HuH-7 (cell line): ENCODE data around the gene SSC5D.

Source experiments
- DNase-seq: peaks from one replicate; pipeline ENCODE4 v3.0.0; 2011; ENCODE audit warnings: low spot score

The SSC5D gene

DNA sequence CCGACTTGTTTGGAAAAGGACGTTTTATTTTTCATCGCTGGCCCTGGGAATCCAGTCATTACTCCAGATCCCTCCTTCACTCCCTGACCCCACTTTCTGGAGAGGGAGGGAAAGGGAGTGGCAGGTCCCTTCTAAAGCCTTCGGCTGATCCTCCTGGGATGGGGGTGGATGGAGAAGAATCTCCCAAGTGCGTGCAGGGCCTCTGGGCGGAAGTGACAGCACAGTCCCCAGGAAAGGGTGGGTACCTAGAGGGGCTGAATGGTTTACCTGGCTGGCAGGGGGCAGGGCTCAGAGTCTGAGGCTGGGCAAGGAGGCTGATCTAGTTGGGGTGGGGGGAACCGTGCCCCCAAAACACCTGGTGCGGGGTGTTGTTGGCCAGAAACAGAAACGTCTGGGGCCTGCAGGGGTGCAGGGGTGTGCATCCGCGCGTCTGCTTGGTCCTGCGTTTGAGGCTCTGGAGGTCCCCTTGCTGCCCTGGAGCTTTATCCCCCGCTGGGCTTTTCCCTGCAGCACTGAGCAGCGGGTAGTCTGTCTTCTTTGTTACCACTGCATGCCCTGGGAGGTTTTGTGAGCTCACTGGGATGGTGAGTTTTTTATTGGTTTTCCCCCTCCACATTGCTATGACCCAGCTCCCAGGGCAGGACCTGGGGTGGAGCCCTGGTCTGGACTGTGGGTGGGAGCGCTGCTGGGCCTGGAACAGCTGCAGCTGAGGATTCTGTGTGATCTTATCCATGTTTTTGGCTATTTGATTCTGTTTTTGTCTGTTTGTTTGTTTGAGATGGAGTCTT, 14.8 kb upstream of the SSC5D start:
- DNase-seq, result no peak

GRCh38 chr19:55474269-55475265, 13.7 kb upstream of the SSC5D start:
- DNase-seq, result no peak

- DNase-seq, result peak; percentile 99
Measured at GRCh38 chr19:55476100-55476775, 12.0 kb upstream of the SSC5D start, which contains the start of gene ZNF628. Gene ZNF628 (plus strand): TSS chr19:55476617. CDS start chr19:55479911, 3,294 bp downstream.

DNA sequence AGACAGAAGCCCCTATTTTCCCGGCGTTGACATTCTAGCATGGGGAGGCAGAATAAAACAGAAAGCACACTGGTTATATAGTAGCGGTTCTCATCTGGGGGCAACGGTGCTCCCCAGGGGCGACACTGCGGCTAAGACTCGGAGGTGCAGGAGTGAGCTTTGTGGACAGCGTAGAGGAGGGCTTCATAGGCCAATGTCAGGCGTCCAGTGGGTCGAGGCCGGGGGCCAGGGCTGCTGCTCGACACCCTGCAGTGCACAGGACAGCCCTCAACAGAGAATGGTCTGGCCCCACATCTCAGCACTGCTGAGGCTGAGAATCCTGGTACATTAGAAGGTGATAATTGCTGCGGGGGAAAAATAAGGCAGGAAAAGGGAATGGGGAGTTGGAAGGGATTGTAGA, 10.3 kb upstream of the SSC5D start:
- no peak for DNase-seq

DNA sequence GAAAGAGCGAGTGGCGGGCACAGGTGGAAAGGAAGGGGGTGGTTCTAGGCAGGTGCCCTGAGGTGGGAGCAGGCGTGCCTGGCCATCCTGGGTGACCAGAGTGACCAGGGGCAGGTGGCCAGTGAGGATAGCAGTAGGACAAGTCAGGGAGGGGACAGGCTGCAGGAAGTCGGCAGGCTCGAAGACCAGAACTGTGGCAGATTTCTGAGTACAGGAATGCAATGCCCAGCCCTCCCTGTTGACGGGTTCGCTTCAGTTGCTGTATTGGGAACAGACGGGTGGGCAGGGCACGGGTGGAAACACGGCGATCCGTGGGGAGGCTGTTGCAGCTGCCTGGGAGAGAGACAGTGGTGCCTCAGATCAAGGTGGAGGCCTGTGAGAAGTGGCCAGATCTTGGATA, 9.9 kb upstream of the SSC5D start:
- no peak for DNase-seq

GRCh38 chr19:55479045-55479444, 9.2 kb upstream of the SSC5D start:
- no peak for DNase-seq

DNA sequence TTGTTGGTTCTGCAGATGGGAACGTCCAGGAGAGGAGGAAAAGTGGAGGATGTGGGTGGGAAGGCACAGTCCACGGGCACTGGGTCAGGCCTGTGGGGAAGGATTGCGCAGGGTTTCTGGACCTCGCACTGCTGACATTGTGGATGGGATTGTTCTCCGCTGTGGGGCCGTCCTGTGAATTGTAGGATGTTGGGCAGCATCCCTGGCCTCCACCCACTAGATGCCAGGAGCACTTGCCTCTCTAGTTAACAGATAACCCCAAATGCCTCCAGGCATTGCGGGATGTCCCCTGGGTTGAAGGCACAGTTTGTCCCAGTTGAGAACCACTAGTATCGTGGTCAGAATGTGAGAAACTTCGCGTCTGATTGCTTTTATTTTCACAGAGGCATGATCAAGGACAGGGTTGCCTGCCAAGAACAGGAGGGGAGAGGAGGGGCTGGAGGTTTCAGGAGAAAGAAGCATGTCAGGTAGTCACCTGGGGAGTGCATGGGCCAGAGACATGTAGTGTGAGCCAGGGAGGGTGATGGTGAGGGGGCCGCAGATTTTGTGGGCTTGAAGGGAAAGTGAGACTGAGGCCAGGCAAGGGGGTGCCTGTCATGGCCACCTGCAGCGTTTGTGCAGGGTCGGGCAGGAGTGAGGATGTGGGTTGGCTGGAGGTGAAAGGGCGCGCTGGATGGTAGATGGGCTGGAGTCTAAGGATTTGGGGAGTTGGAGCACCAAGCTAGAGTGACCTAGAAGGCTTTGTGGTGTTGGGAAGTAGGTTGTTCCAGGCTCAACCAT, 8.6 kb upstream of the SSC5D start:
- no peak for DNase-seq

GRCh38 chr19:55481148-55481793, 7.0 kb upstream of the SSC5D start:
- no peak for DNase-seq

DNA sequence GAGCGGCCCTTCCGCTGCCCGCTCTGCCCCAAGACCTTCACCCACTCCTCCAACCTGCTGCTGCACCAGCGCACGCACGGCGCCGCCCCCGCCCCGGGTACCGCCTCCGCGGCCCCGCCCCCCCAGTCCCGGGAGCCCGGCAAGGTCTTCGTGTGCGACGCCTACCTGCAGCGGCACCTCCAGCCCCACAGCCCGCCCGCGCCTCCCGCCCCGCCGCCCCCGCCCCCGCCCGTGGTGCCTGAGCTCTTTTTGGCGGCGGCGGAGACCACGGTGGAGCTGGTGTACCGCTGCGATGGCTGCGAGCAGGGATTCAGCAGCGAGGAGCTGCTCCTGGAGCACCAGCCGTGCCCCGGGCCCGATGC, 6.5 kb upstream of the SSC5D start:
- no peak for DNase-seq

GRCh38 chr19:55482156-55482961, 5.9 kb upstream of the SSC5D start:
- DNase-seq, result no peak

DNA sequence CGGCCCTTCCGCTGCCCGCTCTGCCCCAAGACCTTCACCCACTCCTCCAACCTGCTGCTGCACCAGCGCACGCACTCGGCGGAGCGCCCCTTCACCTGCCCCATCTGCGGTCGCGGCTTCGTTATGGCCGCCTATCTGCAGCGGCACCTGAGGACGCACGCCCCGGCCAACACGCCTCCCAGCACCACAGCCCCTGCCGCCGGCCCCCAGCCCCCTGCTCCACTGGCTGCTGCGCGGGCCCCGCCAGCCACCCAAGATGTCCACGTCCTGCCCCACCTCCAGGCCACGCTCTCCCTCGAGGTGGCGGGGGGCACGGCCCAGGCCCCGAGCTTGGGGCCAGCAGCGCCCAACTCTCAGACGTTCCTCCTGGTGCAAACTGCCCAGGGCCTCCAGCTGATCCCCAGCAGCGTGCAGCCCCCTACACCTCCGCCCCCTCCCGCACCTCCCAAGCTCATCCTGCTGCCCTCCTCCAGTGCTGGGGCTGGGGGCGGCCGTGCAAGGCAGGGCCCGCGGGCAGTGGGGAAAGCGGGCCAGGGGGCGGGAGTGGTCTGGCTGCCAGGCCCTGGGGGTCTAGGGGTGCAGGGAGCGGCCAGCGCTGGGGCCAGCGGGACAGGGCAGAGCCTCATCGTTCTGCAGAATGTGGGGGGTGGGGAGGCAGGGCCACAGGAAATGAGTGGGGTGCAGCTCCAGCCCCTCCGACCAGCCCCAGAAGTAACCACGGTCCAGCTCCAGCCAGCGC, 5.1 kb upstream of the SSC5D start:
- DNase-seq, result no peak

DNA sequence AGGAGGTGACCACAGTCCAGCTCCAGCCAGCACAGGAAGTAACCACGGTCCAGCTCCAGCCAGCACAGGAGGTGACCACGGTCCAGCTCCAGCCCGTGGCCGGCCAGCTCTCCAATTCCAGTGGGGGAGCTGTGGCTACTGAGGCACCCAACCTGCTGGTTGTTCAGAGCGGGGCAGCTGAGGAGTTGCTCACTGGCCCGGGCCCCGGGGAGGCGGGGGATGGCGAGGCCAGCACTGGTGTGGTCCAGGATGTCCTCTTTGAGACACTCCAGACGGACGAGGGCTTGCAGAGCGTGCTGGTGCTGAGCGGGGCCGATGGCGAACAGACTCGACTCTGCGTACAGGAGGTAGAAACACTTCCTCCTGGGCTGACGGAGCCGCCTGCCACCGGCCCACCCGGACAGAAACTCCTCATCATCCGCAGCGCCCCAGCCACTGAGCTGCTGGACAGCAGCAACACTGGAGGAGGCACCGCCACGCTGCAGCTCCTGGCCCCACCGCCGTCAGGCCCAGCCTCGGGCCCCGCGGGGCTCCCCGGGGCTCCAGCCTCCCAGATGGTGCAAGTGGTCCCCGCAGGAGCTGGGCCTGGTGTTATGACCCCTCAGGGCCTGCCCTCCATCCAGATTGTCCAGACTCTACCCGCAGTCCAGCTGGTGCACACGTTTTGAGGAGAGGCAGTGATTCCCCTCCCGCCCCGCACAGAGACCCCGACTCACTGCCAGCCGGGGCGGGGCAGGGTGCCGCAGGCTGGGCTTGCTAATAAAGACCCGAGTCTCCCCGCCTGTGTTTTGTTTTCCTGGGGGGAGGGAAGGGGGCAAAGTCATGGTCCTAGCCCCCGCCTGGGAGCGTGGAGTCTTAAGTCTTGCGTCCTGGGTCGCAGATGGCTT, 4.3 kb upstream of the SSC5D start:
- no peak for DNase-seq

- DNase-seq, result peak; percentile 98
Measured at GRCh38 chr19:55484593-55485438, 3.4 kb upstream of the SSC5D start, which contains the start of gene NAT14. Gene NAT14 (plus strand): TSS chr19:55485188. CDS start chr19:55485709, 521 bp downstream.

DNA sequence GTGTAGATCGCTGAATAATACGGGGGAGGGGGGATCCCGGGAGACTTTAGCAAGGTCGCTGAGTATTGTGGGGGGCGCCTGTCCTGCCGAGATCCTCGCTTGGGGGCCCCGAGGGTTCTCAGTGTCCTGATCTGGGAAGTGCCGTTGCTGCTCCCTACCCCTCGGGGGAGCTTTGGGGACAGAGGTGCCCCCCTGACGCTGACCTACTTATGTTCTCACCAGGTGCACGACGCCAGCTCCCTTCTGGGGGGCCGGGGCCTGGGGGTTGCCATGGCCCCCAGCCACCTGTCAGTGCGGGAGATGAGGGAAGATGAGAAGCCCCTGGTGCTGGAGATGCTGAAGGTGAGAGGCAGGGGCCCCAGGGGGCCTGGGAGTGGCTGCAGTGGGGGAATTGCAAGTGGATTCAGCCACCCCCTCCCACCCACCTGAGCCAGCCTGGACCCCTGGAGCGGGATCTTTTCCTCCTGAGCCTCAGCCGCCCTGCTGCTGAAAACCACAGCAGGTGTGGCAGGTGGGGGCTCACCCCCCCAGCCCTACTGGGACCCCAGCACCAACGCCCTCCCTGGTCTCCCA, 2.7 kb upstream of the SSC5D start:
- DNase-seq, result no peak

DNA sequence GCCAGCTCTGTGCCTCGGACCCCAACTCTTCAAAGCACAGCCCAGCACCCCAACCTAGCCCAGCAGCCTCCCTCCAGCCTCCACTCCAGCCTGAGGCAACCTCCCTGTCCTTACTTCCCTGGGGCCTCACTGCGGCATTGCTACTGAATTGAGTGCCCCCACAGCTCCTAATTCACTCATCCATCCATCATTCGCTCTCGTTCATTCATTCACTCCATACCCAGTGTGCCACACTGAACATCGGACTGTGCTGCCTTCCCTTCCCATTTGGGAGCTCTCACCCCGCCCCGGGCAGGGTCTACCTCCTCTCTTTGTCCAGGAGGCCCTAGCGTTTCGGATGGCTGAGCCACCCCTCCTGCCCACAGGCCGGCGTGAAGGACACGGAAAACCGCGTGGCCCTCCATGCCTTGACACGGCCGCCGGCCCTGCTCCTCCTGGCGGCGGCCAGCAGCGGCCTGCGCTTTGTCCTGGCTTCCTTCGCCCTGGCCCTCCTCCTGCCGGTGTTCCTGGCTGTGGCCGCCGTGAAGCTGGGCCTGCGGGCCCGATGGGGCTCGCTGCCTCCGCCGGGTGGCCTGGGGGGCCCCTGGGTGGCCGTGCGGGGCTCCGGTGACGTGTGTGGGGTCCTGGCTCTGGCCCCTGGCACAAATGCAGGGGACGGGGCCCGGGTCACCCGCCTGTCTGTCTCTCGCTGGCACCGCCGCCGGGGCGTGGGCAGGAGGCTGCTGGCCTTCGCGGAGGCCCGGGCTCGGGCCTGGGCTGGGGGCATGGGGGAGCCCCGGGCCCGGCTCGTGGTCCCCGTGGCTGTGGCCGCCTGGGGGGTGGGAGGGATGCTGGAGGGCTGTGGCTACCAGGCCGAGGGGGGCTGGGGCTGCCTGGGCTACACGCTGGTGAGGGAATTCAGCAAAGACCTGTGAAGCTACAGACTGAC, 1.9 kb upstream of the SSC5D start:
- no peak for DNase-seq
